OCI-LY7 (cell line): Measurements from ENCODE around the gene SNX9. TPM values are rescaled to one million over a fixed set of nuclear protein-coding genes. Genes with fewer than 3 reads are reported as not detected.

Experiments
- BruUV-seq: library from RNA; stranded (reverse); fragments of 400-500 nt; replicated peaks from 2 replicates; lab custom pipeline; 2021; lab: Mats Ljungman, UMichigan
- CTCF ChIA-PET: fragments of 300-600 bp; sonication (Branson Sonifier 250); formaldehyde crosslinking; loops from one replicate; lab custom pipeline; 2022; ENCODE audit warnings: antibody characterized with exemption; ENCODE audit not compliant: unreplicated experiment; lab: Charles Lee
- POLR2A ChIA-PET: fragments of 300-600 bp; sonication (Branson Sonifier 250); formaldehyde crosslinking; loops from one replicate; lab custom pipeline; 2022; ENCODE audit warnings: antibody characterized with exemption; lab: Charles Lee
- DNase-seq: peaks from one replicate; pipeline ENCODE4 v3.0.0-alpha.2; 2015; ENCODE audit warnings: low spot score
- H2AFZ ChIP-seq: fragments of 200-600 bp; sonication (generic), shearing (Covaris generic); 2 replicates; pipeline ENCODE4 v1.6.1; 2014; ENCODE audit warnings: mild to moderate bottlenecking, antibody characterized with exemption, low read length, moderate library complexity
- H3K27ac ChIP-seq: fragments of 200-600 bp; sonication (generic); 2 replicates; pipeline ENCODE4 v1.5.1; 2014; ENCODE audit warnings: mixed run types, low read depth, mild to moderate bottlenecking, moderate library complexity, low read length, inconsistent platforms; ENCODE audit not compliant: poor library complexity, severe bottlenecking
- H3K36me3 ChIP-seq: fragments of 200-600 bp; sonication (generic); 2 replicates; pipeline ENCODE4 v1.6.1; 2014; ENCODE audit warnings: mild to moderate bottlenecking, antibody characterized with exemption, low read length, moderate library complexity, mixed read lengths; ENCODE audit not compliant: insufficient read depth
- H3K4me1 ChIP-seq: fragments of 200-600 bp; sonication (generic); 2 replicates; pipeline ENCODE4 v1.5.1; 2014; ENCODE audit warnings: mild to moderate bottlenecking, low read length; ENCODE audit not compliant: insufficient read depth, poor library complexity, severe bottlenecking
- H3K4me2 ChIP-seq: fragments of 200-600 bp; sonication (generic); 2 replicates; pipeline ENCODE4 v1.6.1; 2014; ENCODE audit warnings: mild to moderate bottlenecking, low read length
- H3K4me3 ChIP-seq: fragments of 200-600 bp; sonication (generic); 2 replicates; pipeline ENCODE4 v1.5.1; 2014; ENCODE audit warnings: mild to moderate bottlenecking, low read depth, low read length; ENCODE audit not compliant: poor library complexity, severe bottlenecking
- H3K79me2 ChIP-seq: fragments of 200-600 bp; sonication (generic); 2 replicates; pipeline ENCODE4 v1.6.1; 2016; ENCODE audit warnings: low read depth, mild to moderate bottlenecking, low read length, moderate library complexity, mixed read lengths; ENCODE audit not compliant: insufficient read depth
- H3K9me2 ChIP-seq: fragments of 200-600 bp; sonication (generic); 2 replicates; pipeline ENCODE4 v1.6.1; 2016; ENCODE audit warnings: mild to moderate bottlenecking, low read length, mixed read lengths; ENCODE audit not compliant: insufficient read depth
- H3K9me3 ChIP-seq: fragments of 200-600 bp; sonication (generic); 2 replicates; pipeline ENCODE4 v1.6.1; 2014; ENCODE audit warnings: mild to moderate bottlenecking, mixed run types, low read length, mixed read lengths
- H4K20me1 ChIP-seq: fragments of 200-600 bp; sonication (generic); 2 replicates; pipeline ENCODE4 v1.6.1; 2014; ENCODE audit warnings: mild to moderate bottlenecking, antibody characterized with exemption, low read length, moderate library complexity, mixed read lengths; ENCODE audit not compliant: insufficient read depth
- CTCF ChIP-seq: fragments of 200-600 bp; sonication (generic); conservative IDR thresholded peaks from 2 replicates; pipeline ENCODE4 v1.5.1; 2014; ENCODE audit warnings: mild to moderate bottlenecking, antibody characterized with exemption, low read length, moderate library complexity, mixed read lengths
- EZH2phosphoT487 ChIP-seq: fragments of 200-600 bp; sonication (generic); IDR thresholded peaks from 2 replicates; pipeline ENCODE4 v1.6.1; 2018; ENCODE audit warnings: low read depth, borderline replicate concordance, mild to moderate bottlenecking, mixed run types, antibody characterized with exemption, low read length, moderate library complexity, mixed read lengths
- intact Hi-C: fragments of 100-400 bp; cut with micrococcal nuclease; formaldehyde crosslinking; loops from one replicate; pipeline ENCODE4 v1.10.0; 2022; ENCODE audit not compliant: unreplicated experiment
- total RNA-seq, 2 experiments: library from RNA; depleted of rRNA in 1 of 2; stranded (reverse); fragments of >200 nt in 1 of 2; shearing (Covaris generic) in 1 of 2; gene quantifications; 2 replicates each; pipeline ENCODE4 v1.2.3, GENCODE V29; 2014 to 2022

SNX9 gene
- total RNA-seq, 2 experiments from 2014 or later = not detected

GRCh38 chr6:157877149-157877548 lies 54.1 kb downstream of the SNX9 start:
- BruUV-seq = no TSS peak
- Histone ChIP-seq H3K4me3 (no peak overlapping the region), H3K9me2 (no peaks in the 10 kb centered on the region), H3K79me2 (no peaks in the 10 kb centered on the region), H3K4me1 (no peaks in the 10 kb centered on the region), H3K36me3 (no peaks in the 10 kb centered on the region), H4K20me1 (no peaks in the 10 kb centered on the region), H3K27ac (no peak overlapping the region), H3K9me3 (no peaks in the 10 kb centered on the region), H2AFZ (no peak overlapping the region), H3K4me2 (no peak overlapping the region)
- ChIA-PET POLR2A (interaction anchor here (0.6 to 0.7 kb wide), 3 partner anchors 9 to 553 kb away, joined by 3 to 6 read pairs (median 6); no protein-coding TSS in a partner anchor), CTCF (no interaction called here)
- intact Hi-C loops = no loop called here
- no peak for DNase-seq
- no peak for TF ChIP-seq CTCF
- no peak for TF ChIP-seq EZH2phosphoT487

GRCh38 chr6:157877573-157878438 lies 54.8 kb downstream of the SNX9 start:
- H4K20me1 ChIP-seq = no peaks in the 10 kb centered on the region
- no peak overlapping the region for H3K4me3 ChIP-seq
- no peaks in the 10 kb centered on the region for H3K9me3 ChIP-seq
- no peak overlapping the region for H3K27ac ChIP-seq
- no TSS peak for BruUV-seq
- no peaks in the 10 kb centered on the region for H3K36me3 ChIP-seq
- CTCF ChIA-PET = no interaction called here
- H3K79me2 ChIP-seq = no peaks in the 10 kb centered on the region
- no peak for TF ChIP-seq CTCF
- TF ChIP-seq EZH2phosphoT487 = no peak
- POLR2A ChIA-PET = interaction anchor here (0.7 kb wide), 1 partner anchor 181 kb away, joined by 4 read pairs; no protein-coding TSS in a partner anchor
- H3K9me2 ChIP-seq = no peaks in the 10 kb centered on the region
- intact Hi-C loops = no loop called here
- DNase-seq = no peak
- H3K4me2 ChIP-seq = no peak overlapping the region
- H3K4me1 ChIP-seq = no peaks in the 10 kb centered on the region
- H2AFZ ChIP-seq = no peak overlapping the region
